ENCODE data around the gene GALK2. TPM values are rescaled to one million over a fixed set of nuclear protein-coding genes. Genes with fewer than 3 reads are reported as not detected.
A peak's percentile ranks its signal among the peaks of the same experiment; 100 is the strongest.

Gene GALK2
- total and polyA plus RNA-seq, 2 of the 8 experiments (the other 6 are each of a cell fraction or from before 2014, with no cell fraction given) = 8.7 to 16.1 TPM

DNA sequence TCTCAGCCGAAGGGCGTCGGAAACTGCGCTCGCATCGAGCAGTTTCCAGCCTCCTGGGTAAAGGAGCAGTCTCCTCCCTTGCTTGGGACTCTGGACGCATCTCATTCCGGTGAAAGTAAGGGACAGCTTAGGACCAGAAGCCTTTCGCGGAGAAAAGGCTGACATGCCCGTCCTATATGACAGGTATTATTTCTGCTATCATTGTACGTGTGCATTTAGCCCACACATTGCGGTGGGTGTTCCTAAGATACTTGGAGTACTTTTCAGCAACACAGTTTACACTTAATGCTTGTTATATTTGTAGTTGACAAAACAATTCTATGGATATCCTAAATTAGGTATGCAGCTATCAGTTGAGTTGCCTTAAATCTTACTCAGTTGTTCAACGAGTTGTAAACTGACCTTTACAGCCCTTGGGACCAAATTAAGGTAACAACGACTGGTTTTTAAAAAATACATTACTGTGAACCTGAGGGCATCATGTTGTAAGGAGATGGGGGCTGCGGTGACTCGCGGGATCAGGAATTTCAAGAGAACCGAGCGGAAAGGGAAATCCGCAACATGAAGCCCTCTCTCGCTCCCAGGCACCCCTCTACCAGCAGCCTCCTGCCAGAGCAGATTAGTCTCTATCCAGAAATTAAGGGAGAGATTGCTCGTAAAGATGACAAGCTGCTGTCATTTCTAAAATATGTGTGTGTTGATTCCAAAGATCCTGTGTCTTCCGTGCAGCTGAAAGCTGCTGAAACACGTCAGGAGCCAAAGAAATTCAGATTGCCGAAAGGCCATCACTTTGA, 14.0 kb upstream of the GALK2 start:
- no peak overlapping the region for H2BK5ac ChIP-seq (ENCODE audit: low read depth, low read length)
- H3K79me2 ChIP-seq (ENCODE audit: control insufficient read depth in 1 of 2, insufficient read depth in 2 of 2, low read length in 2 of 2) = peaks cover 11 to 47% of the 10 kb centered on the region in 2 experiments
- H3K4ac ChIP-seq (replicated peaks; ENCODE audit: insufficient read length, low read depth, low read length) = peak overlapping the region; percentile 64
- no peak overlapping the region for H3K23ac ChIP-seq (ENCODE audit: insufficient read length)
- H4K5ac ChIP-seq (ENCODE audit: insufficient read length, low read depth, low read length) = no peak overlapping the region
- H3K4me2 ChIP-seq (ENCODE audit: insufficient read depth in 1 of 2, low read depth in 2 of 2, low read length in 2 of 2) = peak overlapping the region; percentile 86 to 88
- FAIRE-seq (no peak), DNase-seq (ENCODE audit: low read depth in 1 of 2, low spot score in 2 of 2) (no peak)
- 6% methylated on average over 26 of the region's 26 CpGs; no CpG with 5 or more reads in 1 of the 2 experiments for WGBS, 2 experiments (ENCODE audit: extremely low coverage in 1 of 2, insufficient coverage in 1 of 2, insufficient read length in 1 of 2, insufficient replicate concordance in 2 of 2, low coverage in 1 of 2, low lambda C conversion rate in 2 of 2, missing lambda C conversion rate in 1 of 2)
- POLR2A ChIA-PET (ENCODE audit: partially characterized antibody) = interaction anchor here (0.6 to 1.8 kb wide), 9 partner anchors 8 to 109 kb away, joined by 3 to 17 read pairs (median 3); partner anchors contain the start of genes GALK2 and SECISBP2L
- peak overlapping the region; percentile 90 to 99 (median 94) for H3K4me3 ChIP-seq (ENCODE audit: extremely low read depth in 1 of 4, insufficient read depth in 2 of 4, low read depth in 3 of 4, low read length in 4 of 4)
- TF ChIP-seq KDM5A (IDR thresholded peaks at IDR 0.05; ENCODE audit: low read length) (0 out of 2 replicates have a peak, but pooled peaks have one; percentile 5), MAFK (IDR thresholded peaks at IDR 0.05; ENCODE audit: low read depth, low read length) (no peak), PHF8 (conservative IDR thresholded peaks at IDR 0.05; ENCODE audit: low read depth, low read length) (0 out of 2 replicates have a peak, but pooled peaks have one; percentile 6), SAP30 (IDR thresholded peaks at IDR 0.05; ENCODE audit: insufficient read depth, insufficient replicate concordance, low read length) (peak; percentile 91), ASH2L (IDR thresholded peaks at IDR 0.05; ENCODE audit: low read length) (peak; percentile 9), KDM4A (IDR thresholded peaks at IDR 0.05; ENCODE audit: low read depth, low read length, severe bottlenecking) (peak; percentile 60), RXRA (IDR thresholded peaks at IDR 0.05; ENCODE audit: insufficient read depth, low read depth, low read length) (no peak)
- TF ChIP-seq, protein P1, sequence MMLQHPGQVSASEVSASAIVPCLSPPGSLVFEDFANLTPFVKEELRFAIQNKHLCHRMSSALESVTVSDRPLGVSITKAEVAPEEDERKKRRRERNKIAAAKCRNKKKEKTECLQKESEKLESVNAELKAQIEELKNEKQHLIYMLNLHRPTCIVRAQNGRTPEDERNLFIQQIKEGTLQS (IDR thresholded peaks at IDR 0.05; ENCODE audit: insufficient read depth, low read depth, low read length) = no peak
- no peak overlapping the region for H2BK12ac ChIP-seq (ENCODE audit: low read depth, low read length)
- no peak overlapping the region for H4K91ac ChIP-seq (replicated peaks; ENCODE audit: insufficient read length, low read length)
- no peaks in the 10 kb centered on the region for H3K27me3 ChIP-seq (replicated peaks in 1 of 4; ENCODE audit: control insufficient read depth in 3 of 4, extremely low read depth in 1 of 4, insufficient read depth in 3 of 4, low read length in 3 of 4)
- H3K36me3 ChIP-seq (ENCODE audit: control insufficient read depth in 2 of 4, insufficient read depth in 4 of 4, low read length in 3 of 4) = no peaks in the 10 kb centered on the region
- peaks cover 0 to 2% of the 10 kb centered on the region in 2 experiments for H4K20me1 ChIP-seq (replicated peaks in 1 of 2; ENCODE audit: control insufficient read depth in 1 of 2, insufficient read depth in 2 of 2, low read length in 2 of 2)
- H2BK15ac ChIP-seq (ENCODE audit: low read length) = no peak overlapping the region
- peak overlapping the region; percentile 29; the same call in 1 of the 2 replicates for H3K27ac ChIP-seq (ENCODE audit: low read depth, low read length)
- H2AK5ac ChIP-seq (ENCODE audit: low read depth, low read length) = no peak overlapping the region
- peak overlapping the region; percentile 64 to 75 (median 72) for H3K9ac ChIP-seq (replicated peaks in 1 of 4; ENCODE audit: extremely low read depth in 1 of 4, low read depth in 3 of 4, low read length in 3 of 4)
- no peak overlapping the region for H4K8ac ChIP-seq (ENCODE audit: extremely low read depth, insufficient read depth, low read length)
- H3K14ac ChIP-seq (ENCODE audit: insufficient read length) = no peak overlapping the region
- no peaks in the 10 kb centered on the region for H3K4me1 ChIP-seq (replicated peaks in 1 of 4; ENCODE audit: control insufficient read depth in 3 of 4, insufficient read depth in 4 of 4, low read length in 3 of 4)
- H3K18ac ChIP-seq (ENCODE audit: extremely low read depth, low read length) = peak overlapping the region; percentile 52; the same call in 1 of the 2 replicates
- H3K23me2 ChIP-seq (ENCODE audit: low read depth, low read length) = peaks cover 1% of the 10 kb centered on the region; the same call in 1 of the 2 replicates
- no peak overlapping the region for H2BK20ac ChIP-seq (ENCODE audit: low read length)
- H2AFZ ChIP-seq (ENCODE audit: low read length) = peak overlapping the region; percentile 98
- H3K9me3 ChIP-seq (ENCODE audit: insufficient read depth in 2 of 2, low read depth in 1 of 2, low read length in 1 of 2) = no peaks in the 10 kb centered on the region
- no peak overlapping the region for H3K56ac ChIP-seq (replicated peaks; ENCODE audit: insufficient read length, low read depth, low read length)
- H2BK120ac ChIP-seq (replicated peaks; ENCODE audit: low read depth, low read length) = no peak overlapping the region
- CTCF ChIA-PET (ENCODE audit: partially characterized antibody) = interaction anchor here (0.5 to 3.1 kb wide), 5 partner anchors 10 to 1804 kb away, joined by 3 to 15 read pairs (median 4); partner anchors contain the start of gene GALK2
- H3K79me1 ChIP-seq (ENCODE audit: low read depth, low read length) = no peaks in the 10 kb centered on the region; the same call in none of the 2 replicates

Data from H1 (cell line).